NCI-H1930 (cell line): Measurements from ENCODE around the gene PAPOLG.

Experiments
- DNase-seq, 2 experiments: peaks; one replicate each; lab custom pipeline; 2025; lab: John Stamatoyannopoulos, UW

Gene PAPOLG

GRCh38 chr2:60756097-60757087 lies at the start of gene PAPOLG:
PAPOLG (plus strand) TSS chr2:60756268; CDS start chr2:60756479, 211 bp downstream.
- peak; percentile 85 to 90 for DNase-seq

- peak in 1 of 2 experiments; percentile 7 for DNase-seq
Measured at GRCh38 chr2:60707750-60708371, 48.2 kb upstream of the PAPOLG start.

GRCh38 chr2:60708630-60709320 lies 47.3 kb upstream of the PAPOLG start:
- DNase-seq = no peak

GRCh38 chr2:60710707-60711106 lies 45.4 kb upstream of the PAPOLG start:
- no peak for DNase-seq

GRCh38 chr2:60715561-60715960 lies 40.5 kb upstream of the PAPOLG start:
- no peak for DNase-seq

- DNase-seq = no peak
Measured at GRCh38 chr2:60717691-60718090, 38.4 kb upstream of the PAPOLG start.

GRCh38 chr2:60719331-60719730 lies 36.7 kb upstream of the PAPOLG start:
- no peak for DNase-seq

- DNase-seq = no peak
Measured at GRCh38 chr2:60725466-60725865, 30.6 kb upstream of the PAPOLG start.

- no peak for DNase-seq
Measured at GRCh38 chr2:60728855-60729254, 27.2 kb upstream of the PAPOLG start.

GRCh38 chr2:60735496-60736250 lies 20.4 kb upstream of the PAPOLG start:
- no peak for DNase-seq

GRCh38 chr2:60738679-60739078 lies 17.4 kb upstream of the PAPOLG start:
- no peak for DNase-seq

- DNase-seq = no peak
Measured at GRCh38 chr2:60739156-60739555, 16.9 kb upstream of the PAPOLG start.

- no peak for DNase-seq
Measured at GRCh38 chr2:60741576-60741975, 14.5 kb upstream of the PAPOLG start.

GRCh38 chr2:60742419-60742818 lies 13.6 kb upstream of the PAPOLG start:
- DNase-seq = no peak

GRCh38 chr2:60745330-60745729 lies 10.7 kb upstream of the PAPOLG start:
- DNase-seq = no peak

- no peak for DNase-seq
Measured at GRCh38 chr2:60745761-60746160, 10.3 kb upstream of the PAPOLG start.

- DNase-seq = no peak
Measured at GRCh38 chr2:60746318-60746717, 9.8 kb upstream of the PAPOLG start.

GRCh38 chr2:60759654-60760053 lies 3.6 kb downstream of the PAPOLG start:
- DNase-seq = no peak

GRCh38 chr2:60764736-60765534 lies 8.9 kb downstream of the PAPOLG start:
- no peak for DNase-seq

- no peak for DNase-seq
Measured at GRCh38 chr2:60766283-60766682, 10.2 kb downstream of the PAPOLG start.

GRCh38 chr2:60771508-60771907 lies 15.4 kb downstream of the PAPOLG start:
- DNase-seq = no peak
